Karpas-422 (cell line): ENCODE results near the gene ERC2. TPM values are rescaled to one million over a fixed set of nuclear protein-coding genes. Genes with fewer than 3 reads are reported as not detected.

ENCODE experiments used
- DNase-seq: peaks from one replicate; pipeline ENCODE4 v3.0.0-alpha.2; 2015
- H2AFZ ChIP-seq: fragments of 200-600 bp; sonication (generic); 2 replicates; pipeline ENCODE4 v1.6.1; 2014; ENCODE audit warnings: antibody characterized with exemption, low read length, mixed read lengths
- H3K27ac ChIP-seq: fragments of 200-600 bp; sonication (generic); 2 replicates; pipeline ENCODE4 v1.5.1; 2014; ENCODE audit warnings: mild to moderate bottlenecking, low read length, moderate library complexity
- H3K27me3 ChIP-seq: fragments of 200-600 bp; sonication (generic); 2 replicates; pipeline ENCODE4 v1.6.1; 2014; ENCODE audit warnings: low read length, mixed read lengths
- H3K36me3 ChIP-seq: fragments of 200-600 bp; sonication (generic); 2 replicates; pipeline ENCODE4 v1.6.1; 2014; ENCODE audit warnings: low read length, mixed read lengths; ENCODE audit not compliant: insufficient read depth
- H3K4me1 ChIP-seq: fragments of 200-600 bp; sonication (generic); 2 replicates; pipeline ENCODE4 v1.6.1; 2014; ENCODE audit warnings: mild to moderate bottlenecking, low read length, mixed read lengths
- H3K4me2 ChIP-seq: fragments of 200-600 bp; sonication (generic); 2 replicates; pipeline ENCODE4 v1.6.1; 2014; ENCODE audit warnings: low read length, low read depth, mild to moderate bottlenecking; ENCODE audit not compliant: poor library complexity, severe bottlenecking
- H3K4me3 ChIP-seq: fragments of 200-600 bp; sonication (generic); 2 replicates; pipeline ENCODE4 v1.5.1; 2014; ENCODE audit warnings: mild to moderate bottlenecking, antibody characterized with exemption, low read length, mixed read lengths
- H3K79me2 ChIP-seq: fragments of 200-600 bp; sonication (generic); 2 replicates; pipeline ENCODE4 v1.6.1; 2014; ENCODE audit warnings: mild to moderate bottlenecking, low read length, mixed read lengths
- H3K9ac ChIP-seq: fragments of 200-600 bp; sonication (generic); 2 replicates; pipeline ENCODE4 v1.6.0; 2014; ENCODE audit warnings: low read length
- H3K9me2 ChIP-seq: fragments of 200-600 bp; sonication (generic), shearing (Covaris generic); replicated peaks from 2 replicates; pipeline ENCODE4 v1.6.0; 2014; ENCODE audit warnings: mild to moderate bottlenecking, low read length, moderate library complexity; ENCODE audit not compliant: insufficient read depth
- H3K9me3 ChIP-seq: fragments of 300-700, 200-600 bp; sonication (generic); 2 replicates; pipeline ENCODE4 v1.6.1; 2014; ENCODE audit warnings: low read length, mixed read lengths
- H4K20me1 ChIP-seq: fragments of 200-600 bp; sonication (generic); 2 replicates; pipeline ENCODE4 v1.6.1; 2014; ENCODE audit warnings: mild to moderate bottlenecking, antibody characterized with exemption, low read length, low read depth; ENCODE audit not compliant: insufficient read depth
- total RNA-seq: library from RNA; depleted of rRNA; stranded (reverse); fragments of >200 nt; shearing (Covaris generic); gene quantifications from 2 replicates; pipeline ENCODE4 v1.2.3, GENCODE V29; 2014; ENCODE audit warnings: low replicate concordance

Gene ERC2
- total RNA-seq, 1 experiment from 2014 or later: 3.7 TPM

GRCh38 chr3:56113908-56114307 is 354.4 kb downstream of the ERC2 start:
- Histone ChIP-seq H3K27me3 (no peaks in the 10 kb centered on the region), H3K9me3 (no peaks in the 10 kb centered on the region), H3K4me1 (no peaks in the 10 kb centered on the region), H3K9ac (no peak overlapping the region), H3K79me2 (no peaks in the 10 kb centered on the region), H3K27ac (no peak overlapping the region), H3K36me3 (no peaks in the 10 kb centered on the region), H3K9me2 (no peaks in the 10 kb centered on the region), H3K4me2 (no peak overlapping the region), H4K20me1 (no peaks in the 10 kb centered on the region), H2AFZ (no peak overlapping the region), H3K4me3 (no peak overlapping the region)
- DNase-seq: no peak

- no peak overlapping the region for H3K9ac ChIP-seq
- H3K9me2 ChIP-seq: no peaks in the 10 kb centered on the region
- no peak overlapping the region for H3K4me2 ChIP-seq
- no peak overlapping the region for H2AFZ ChIP-seq
- H3K4me1 ChIP-seq: no peaks in the 10 kb centered on the region
- no peaks in the 10 kb centered on the region for H4K20me1 ChIP-seq
- no peaks in the 10 kb centered on the region for H3K79me2 ChIP-seq
- no peak for DNase-seq
- H3K27me3 ChIP-seq: no peaks in the 10 kb centered on the region
- no peak overlapping the region for H3K4me3 ChIP-seq
- H3K27ac ChIP-seq: no peak overlapping the region
- H3K36me3 ChIP-seq: no peaks in the 10 kb centered on the region
- no peaks in the 10 kb centered on the region for H3K9me3 ChIP-seq
Observed at GRCh38 chr3:56113231-56113630, 355.0 kb downstream of the ERC2 start.

- Histone ChIP-seq H3K9me2 (no peaks in the 10 kb centered on the region), H3K79me2 (no peaks in the 10 kb centered on the region), H3K4me2 (no peak overlapping the region), H3K4me3 (no peak overlapping the region), H2AFZ (no peak overlapping the region), H3K27ac (no peak overlapping the region), H4K20me1 (no peaks in the 10 kb centered on the region), H3K36me3 (no peaks in the 10 kb centered on the region), H3K9ac (no peak overlapping the region), H3K9me3 (no peaks in the 10 kb centered on the region), H3K4me1 (no peaks in the 10 kb centered on the region), H3K27me3 (no peaks in the 10 kb centered on the region)
- DNase-seq: no peak
Observed at GRCh38 chr3:56111606-56112304, 356.5 kb downstream of the ERC2 start.

- Histone ChIP-seq H3K4me3 (no peak overlapping the region), H3K36me3 (no peaks in the 10 kb centered on the region), H3K9me2 (no peaks in the 10 kb centered on the region), H2AFZ (no peak overlapping the region), H3K9me3 (no peaks in the 10 kb centered on the region), H3K27me3 (no peaks in the 10 kb centered on the region), H3K4me1 (no peaks in the 10 kb centered on the region), H3K79me2 (no peaks in the 10 kb centered on the region), H3K27ac (no peak overlapping the region), H3K4me2 (no peak overlapping the region), H3K9ac (no peak overlapping the region), H4K20me1 (no peaks in the 10 kb centered on the region)
- no peak for DNase-seq
Observed at GRCh38 chr3:56110886-56111285, 357.4 kb downstream of the ERC2 start.

GRCh38 chr3:56107157-56107556 is 361.1 kb downstream of the ERC2 start:
- Histone ChIP-seq H3K4me3 (no peak overlapping the region), H3K36me3 (no peaks in the 10 kb centered on the region), H3K4me1 (no peaks in the 10 kb centered on the region), H3K27ac (no peak overlapping the region), H3K9me3 (no peaks in the 10 kb centered on the region), H3K79me2 (no peaks in the 10 kb centered on the region), H2AFZ (no peak overlapping the region), H3K9ac (no peak overlapping the region), H3K4me2 (no peak overlapping the region), H3K27me3 (peaks cover 3% of the 10 kb centered on the region; the same call in 1 of the 2 replicates), H4K20me1 (no peaks in the 10 kb centered on the region), H3K9me2 (no peaks in the 10 kb centered on the region)
- DNase-seq: no peak

GRCh38 chr3:56102032-56102431 is 366.2 kb downstream of the ERC2 start:
- no peaks in the 10 kb centered on the region for H3K4me1 ChIP-seq
- no peak overlapping the region for H3K27ac ChIP-seq
- H3K9ac ChIP-seq: no peak overlapping the region

GRCh38 chr3:56101576-56101975 is 366.7 kb downstream of the ERC2 start:
- Histone ChIP-seq H3K4me2 (no peak overlapping the region), H3K79me2 (no peaks in the 10 kb centered on the region), H3K4me3 (no peak overlapping the region), H3K9me2 (no peaks in the 10 kb centered on the region), H4K20me1 (no peaks in the 10 kb centered on the region), H3K9ac (no peak overlapping the region), H3K27me3 (peaks cover 3% of the 10 kb centered on the region; the same call in 1 of the 2 replicates), H2AFZ (no peak overlapping the region), H3K36me3 (no peaks in the 10 kb centered on the region), H3K9me3 (no peaks in the 10 kb centered on the region), H3K4me1 (no peaks in the 10 kb centered on the region), H3K27ac (no peak overlapping the region)
- no peak for DNase-seq

More at GRCh38 chr3:56102032-56102431, 366.2 kb downstream of the ERC2 start:
- H3K4me2 ChIP-seq: no peak overlapping the region
- no peaks in the 10 kb centered on the region for H4K20me1 ChIP-seq
- H3K27me3 ChIP-seq: peaks cover 3% of the 10 kb centered on the region; the same call in 1 of the 2 replicates
- no peak overlapping the region for H2AFZ ChIP-seq
- no peaks in the 10 kb centered on the region for H3K9me3 ChIP-seq
- no peaks in the 10 kb centered on the region for H3K79me2 ChIP-seq
- no peaks in the 10 kb centered on the region for H3K36me3 ChIP-seq
- H3K4me3 ChIP-seq: no peak overlapping the region
- DNase-seq: no peak
- H3K9me2 ChIP-seq: no peaks in the 10 kb centered on the region

- Histone ChIP-seq H3K27ac (no peak overlapping the region), H3K4me1 (no peaks in the 10 kb centered on the region), H3K9me2 (no peaks in the 10 kb centered on the region), H3K36me3 (no peaks in the 10 kb centered on the region), H4K20me1 (no peaks in the 10 kb centered on the region), H3K9ac (no peak overlapping the region), H3K9me3 (no peaks in the 10 kb centered on the region), H3K4me3 (no peak overlapping the region), H3K4me2 (no peak overlapping the region), H3K79me2 (no peaks in the 10 kb centered on the region), H3K27me3 (no peaks in the 10 kb centered on the region), H2AFZ (no peak overlapping the region)
- DNase-seq: no peak
Observed at GRCh38 chr3:56096999-56097398, 371.3 kb downstream of the ERC2 start.
